AG04450 (cell line): ENCODE data around the gene SLC6A11. TPM values are rescaled to one million over a fixed set of nuclear protein-coding genes. Genes with fewer than 3 reads are reported as not detected.

Source experiments
- CTCF ChIA-PET: fragments of 300-600, 350-600 bp; formaldehyde crosslinking; extraction: SDS; loops from one replicate; lab custom pipeline; 2022; ENCODE audit warnings: antibody characterized with exemption, inconsistent platforms; lab: Charles Lee
- POLR2A ChIA-PET: fragments of 350-600 bp; formaldehyde crosslinking; extraction: SDS; loops from one replicate; lab custom pipeline; 2021; ENCODE audit warnings: antibody characterized with exemption, inconsistent platforms; lab: Yijun Ruan, JAX
- DNase-seq: peaks from one replicate; pipeline ENCODE4 v3.0.0-alpha.2; 2011; ENCODE audit warnings: low read depth, low spot score
- H3K27ac ChIP-seq: one replicate; pipeline ENCODE4 v1.5.1; 2012; ENCODE audit warnings: low read depth, low read length, control low read depth
- H3K27me3 ChIP-seq: one replicate; pipeline ENCODE4 v1.6.0; 2012; ENCODE audit warnings: low read length; ENCODE audit not compliant: control insufficient read depth, insufficient read depth
- H3K4me3 ChIP-seq: 2 replicates; pipeline ENCODE4 v1.5.1; 2011; ENCODE audit warnings: mild to moderate bottlenecking, low read depth, low read length, control low read depth
- H3K9me3 ChIP-seq: 2 replicates; pipeline ENCODE4 v1.5.1; 2012; ENCODE audit warnings: low read length; ENCODE audit not compliant: control insufficient read depth, insufficient read depth
- polyA plus RNA-seq: library from polyadenylated mRNA; depleted of rRNA; stranded (reverse); fragments of >200 nt; gene quantifications from 2 replicates; pipeline ENCODE4 v1.2.3, GENCODE V29; 2011
- TF ChIP-seq, protein P1 (sequence below): IDR thresholded peaks from 2 replicates; pipeline ENCODE4 v1.5.1; 2011; ENCODE audit warnings: low read depth, low read length, control low read depth, inconsistent platforms

Gene SLC6A11
- polyA plus RNA-seq, 1 experiment: not detected

DNA sequence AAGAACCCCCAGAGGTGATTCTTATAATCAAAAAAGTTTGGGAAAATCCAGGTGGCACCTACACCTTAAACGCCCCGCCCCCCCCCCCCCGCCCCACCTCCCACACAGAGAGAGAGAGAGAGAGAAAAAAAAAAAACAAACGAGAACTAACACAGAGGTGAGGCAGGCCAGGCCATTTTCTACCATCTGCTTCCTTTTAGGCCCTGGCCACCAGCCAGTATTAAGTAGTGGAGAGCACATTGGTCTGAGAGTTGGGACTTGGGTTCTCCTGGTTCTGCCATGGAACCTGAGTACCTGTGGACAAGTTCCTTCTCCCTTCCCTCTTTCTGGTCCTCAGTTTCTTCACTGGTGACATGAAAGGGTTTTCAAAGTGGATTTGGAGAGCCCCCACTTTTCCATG is 60.6 kb downstream of the SLC6A11 start:
- no peak for DNase-seq
- TF ChIP-seq, protein P1, sequence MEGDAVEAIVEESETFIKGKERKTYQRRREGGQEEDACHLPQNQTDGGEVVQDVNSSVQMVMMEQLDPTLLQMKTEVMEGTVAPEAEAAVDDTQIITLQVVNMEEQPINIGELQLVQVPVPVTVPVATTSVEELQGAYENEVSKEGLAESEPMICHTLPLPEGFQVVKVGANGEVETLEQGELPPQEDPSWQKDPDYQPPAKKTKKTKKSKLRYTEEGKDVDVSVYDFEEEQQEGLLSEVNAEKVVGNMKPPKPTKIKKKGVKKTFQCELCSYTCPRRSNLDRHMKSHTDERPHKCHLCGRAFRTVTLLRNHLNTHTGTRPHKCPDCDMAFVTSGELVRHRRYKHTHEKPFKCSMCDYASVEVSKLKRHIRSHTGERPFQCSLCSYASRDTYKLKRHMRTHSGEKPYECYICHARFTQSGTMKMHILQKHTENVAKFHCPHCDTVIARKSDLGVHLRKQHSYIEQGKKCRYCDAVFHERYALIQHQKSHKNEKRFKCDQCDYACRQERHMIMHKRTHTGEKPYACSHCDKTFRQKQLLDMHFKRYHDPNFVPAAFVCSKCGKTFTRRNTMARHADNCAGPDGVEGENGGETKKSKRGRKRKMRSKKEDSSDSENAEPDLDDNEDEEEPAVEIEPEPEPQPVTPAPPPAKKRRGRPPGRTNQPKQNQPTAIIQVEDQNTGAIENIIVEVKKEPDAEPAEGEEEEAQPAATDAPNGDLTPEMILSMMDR: no peak
- peaks cover 3% of the 10 kb centered on the region for H3K27me3 ChIP-seq
- no peak overlapping the region for H3K27ac ChIP-seq
- H3K4me3 ChIP-seq: no peak overlapping the region
- ChIA-PET POLR2A (no interaction called here), CTCF (no interaction called here)
- no peaks in the 10 kb centered on the region for H3K9me3 ChIP-seq

GRCh38 chr3:10882851-10883250 is 66.8 kb downstream of the SLC6A11 start:
- no peaks in the 10 kb centered on the region for H3K9me3 ChIP-seq
- no peak overlapping the region for H3K27ac ChIP-seq
- H3K4me3 ChIP-seq: no peak overlapping the region
- ChIA-PET POLR2A (no interaction called here), CTCF (no interaction called here)
- H3K27me3 ChIP-seq: no peaks in the 10 kb centered on the region
- DNase-seq: no peak
- TF ChIP-seq, protein P1: no peak

DNA sequence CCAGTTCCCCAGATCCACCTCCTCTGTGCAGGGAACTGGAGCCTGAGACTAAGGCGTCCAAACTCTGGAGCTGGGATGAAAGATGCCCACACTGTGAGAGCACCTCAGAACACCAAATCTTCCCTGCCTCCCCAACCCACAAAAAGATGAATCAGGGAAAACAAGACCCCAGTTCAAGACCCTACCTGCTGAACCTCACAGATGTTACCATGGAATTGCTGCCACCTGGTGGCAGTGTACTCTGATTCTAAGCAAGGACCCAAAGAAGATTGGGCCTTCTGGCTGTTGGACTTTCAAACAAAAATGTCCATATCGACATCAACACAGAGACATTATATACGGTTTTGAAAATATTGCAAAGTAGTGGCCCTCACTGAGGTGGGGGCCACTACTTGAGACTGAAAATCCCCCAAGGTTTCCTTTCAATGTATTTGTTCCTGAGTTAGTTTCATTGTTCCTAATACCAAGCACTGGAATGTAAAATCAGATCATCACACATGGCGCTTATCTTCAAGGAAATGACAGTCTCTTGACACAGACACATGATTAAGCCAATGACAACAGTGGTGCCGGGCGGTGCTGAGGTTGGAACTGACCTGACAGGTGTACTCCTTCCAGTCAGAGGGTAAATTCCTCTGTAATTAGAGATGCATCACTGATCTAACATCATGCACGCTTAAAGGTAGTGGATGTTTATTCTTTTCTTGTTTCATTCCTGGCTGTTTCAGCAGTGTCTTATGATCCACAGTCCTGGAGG is 67.6 kb downstream of the SLC6A11 start:
- CTCF ChIA-PET: interaction anchor here (1.2 kb wide), 1 partner anchor 177 kb away, joined by 5 read pairs; no protein-coding TSS in a partner anchor
- Histone ChIP-seq H3K27me3 (no peaks in the 10 kb centered on the region), H3K4me3 (no peak overlapping the region), H3K9me3 (no peaks in the 10 kb centered on the region), H3K27ac (no peak overlapping the region)
- TF ChIP-seq, protein P1: peak; percentile 42
- no peak for DNase-seq
- POLR2A ChIA-PET: no interaction called here

DNA sequence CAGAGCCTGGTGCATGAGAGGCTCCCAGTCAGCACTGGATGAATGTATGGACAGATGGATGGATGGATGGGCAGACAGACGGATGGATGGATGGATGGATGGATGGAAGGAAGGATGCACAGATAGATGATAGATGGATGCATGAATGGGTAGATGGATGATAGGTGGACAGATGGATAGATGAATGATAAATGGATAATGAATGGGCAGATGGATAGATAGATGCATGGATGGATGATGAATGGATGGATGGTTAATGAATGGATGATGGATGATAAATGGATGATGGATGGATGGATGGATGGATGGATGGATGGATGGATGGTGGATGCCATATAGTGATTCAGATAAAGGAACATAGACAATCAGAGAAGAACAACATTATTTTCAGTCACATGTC is 71.0 kb downstream of the SLC6A11 start:
- POLR2A ChIA-PET: no interaction called here

More for the DNA sequence above, 71.0 kb downstream of the SLC6A11 start:
- H3K9me3 ChIP-seq: peaks cover 2% of the 10 kb centered on the region; the same call in 1 of the 2 replicates
- TF ChIP-seq, protein P1: no peak
- no peak overlapping the region for H3K4me3 ChIP-seq
- no peak for DNase-seq
- H3K27ac ChIP-seq: no peak overlapping the region
- CTCF ChIA-PET: no interaction called here
- no peaks in the 10 kb centered on the region for H3K27me3 ChIP-seq
